Activated T-helper 17 cell treated with anti-CD3 and anti-CD28 coated beads, Interleukin-2, amount 50 U/mL, for 72 hours (primary cell): Measurements from ENCODE around the gene GRK1. TPM values are rescaled to one million over a fixed set of nuclear protein-coding genes. Genes with fewer than 3 reads are reported as not detected.

Experiments
- ATAC-seq: fragments of 150-1000 bp; cut with Tn5 transposase; replicated peaks from 2 replicates; pipeline ENCODE4 v1.10.0; 2021; ENCODE audit warnings: mild to moderate bottlenecking, moderate library complexity
- H3K27ac Mint-ChIP-seq: one replicate; pipeline ENCODE4 v1.8.0; 2022; ENCODE audit warnings: mixed read lengths
- H3K27me3 Mint-ChIP-seq: one replicate; pipeline ENCODE4 v1.8.0; 2022; ENCODE audit warnings: mixed read lengths
- H3K36me3 Mint-ChIP-seq: one replicate; pipeline ENCODE4 v1.8.0; 2022; ENCODE audit warnings: low read depth, mild to moderate bottlenecking, mixed read lengths
- H3K4me1 Mint-ChIP-seq: one replicate; pipeline ENCODE4 v1.8.0; 2022; ENCODE audit warnings: mixed read lengths
- H3K4me3 Mint-ChIP-seq: one replicate; pipeline ENCODE4 v1.8.0; 2022; ENCODE audit warnings: mild to moderate bottlenecking, mixed read lengths
- H3K9me3 Mint-ChIP-seq: one replicate; pipeline ENCODE4 v1.8.0; 2022; ENCODE audit warnings: mixed read lengths
- total RNA-seq, 2 donors: library from RNA; stranded (reverse); gene quantifications; one replicate each; pipeline ENCODE4 v1.2.3, GENCODE V29; 2022

The GRK1 gene
- total RNA-seq, 2 donors from 2014 or later = 0.09 to 0.64 TPM

DNA sequence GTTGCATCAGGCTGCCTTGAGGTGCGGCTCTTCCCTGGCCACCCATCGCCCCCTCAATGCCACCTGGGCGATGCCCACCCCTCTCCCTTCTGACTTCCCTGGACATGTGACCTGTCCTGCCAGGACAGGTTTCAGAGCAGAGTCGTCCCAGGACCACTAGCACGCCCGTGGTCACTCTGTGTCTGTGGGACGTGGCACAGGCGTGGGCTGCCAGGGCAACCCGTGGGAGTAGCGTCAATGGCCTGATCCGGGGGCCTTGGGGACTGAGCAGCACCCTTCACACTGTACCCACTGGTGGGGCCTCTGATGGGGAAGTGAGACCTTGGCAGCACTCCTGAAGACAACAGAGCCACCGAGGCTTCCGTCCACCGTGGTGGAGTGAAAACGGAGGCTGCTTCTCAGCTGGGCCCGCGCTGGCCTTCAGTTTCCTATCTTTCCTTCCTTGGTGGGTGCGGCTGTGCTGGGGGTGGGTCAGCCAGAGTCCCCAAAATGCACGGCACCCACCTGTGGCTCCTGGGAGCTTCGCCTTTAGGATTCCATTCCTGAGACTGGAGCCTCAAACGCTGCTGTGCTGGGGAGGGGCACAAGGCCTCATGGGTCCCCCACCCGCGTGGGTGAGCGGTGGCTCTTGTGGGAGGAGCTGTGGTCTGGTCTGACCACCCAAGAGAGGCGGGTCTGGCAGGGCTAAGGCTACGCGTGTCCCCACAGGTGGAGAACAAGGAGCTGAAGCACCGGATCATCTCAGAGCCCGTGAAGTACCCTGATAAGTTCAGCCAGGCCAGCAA is 65.3 kb downstream of the GRK1 start:
- no peaks in the 10 kb centered on the region for H3K27me3 Mint-ChIP-seq
- H3K36me3 Mint-ChIP-seq = no peaks in the 10 kb centered on the region
- H3K4me3 Mint-ChIP-seq = no peak overlapping the region
- no peaks in the 10 kb centered on the region for H3K9me3 Mint-ChIP-seq
- no peaks in the 10 kb centered on the region for H3K4me1 Mint-ChIP-seq
- H3K27ac Mint-ChIP-seq = no peak overlapping the region
- ATAC-seq = no peak

GRCh38 chr13:113732961-113733950 is 66.2 kb downstream of the GRK1 start:
- H3K4me1 Mint-ChIP-seq = no peaks in the 10 kb centered on the region
- H3K4me3 Mint-ChIP-seq = no peak overlapping the region
- ATAC-seq = no peak
- no peaks in the 10 kb centered on the region for H3K9me3 Mint-ChIP-seq
- H3K27ac Mint-ChIP-seq = no peak overlapping the region
- no peaks in the 10 kb centered on the region for H3K27me3 Mint-ChIP-seq
- H3K36me3 Mint-ChIP-seq = no peaks in the 10 kb centered on the region

DNA sequence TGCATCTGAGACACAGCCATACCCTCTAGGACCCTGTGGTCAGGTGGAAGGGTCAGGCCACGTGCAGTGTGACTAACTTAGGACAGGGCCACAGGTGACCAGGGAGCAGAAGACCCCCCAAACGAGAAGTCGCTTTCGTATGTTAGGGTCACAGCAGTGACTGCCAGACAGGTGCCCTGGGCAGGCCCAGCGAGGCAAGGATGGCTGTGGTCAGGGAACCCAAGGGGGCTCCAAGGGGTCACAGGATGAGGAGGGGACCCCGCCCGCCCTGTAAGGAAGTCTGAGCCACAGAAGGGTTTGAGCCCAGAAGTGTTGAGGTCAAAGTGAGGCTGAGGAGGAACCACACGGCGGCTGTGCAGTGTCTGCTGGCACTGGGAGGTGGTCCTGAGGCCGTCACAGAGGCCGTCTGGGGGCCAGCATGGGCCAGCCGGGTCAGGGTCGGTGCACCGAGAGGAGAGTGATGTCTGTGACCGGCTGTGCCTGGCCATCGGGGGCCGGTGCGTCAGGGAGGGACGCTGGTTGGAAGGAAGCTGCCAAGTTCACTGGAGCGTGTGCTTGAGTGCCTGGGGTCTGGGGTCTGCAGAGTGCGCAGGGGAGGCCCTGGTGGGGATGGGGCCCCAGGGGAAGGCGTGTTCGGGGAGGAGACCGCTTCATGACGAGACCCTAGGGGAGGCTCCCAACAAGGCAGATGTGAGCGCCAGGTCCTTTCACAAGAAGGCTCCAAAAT is 67.2 kb downstream of the GRK1 start:
- Mint-ChIP-seq H3K4me3 (no peak overlapping the region), H3K4me1 (no peaks in the 10 kb centered on the region), H3K9me3 (no peaks in the 10 kb centered on the region), H3K27me3 (no peaks in the 10 kb centered on the region), H3K27ac (no peak overlapping the region), H3K36me3 (no peaks in the 10 kb centered on the region)
- ATAC-seq = no peak

GRCh38 chr13:113734826-113735125 is 67.8 kb downstream of the GRK1 start:
- no peaks in the 10 kb centered on the region for H3K36me3 Mint-ChIP-seq
- H3K27me3 Mint-ChIP-seq = no peaks in the 10 kb centered on the region
- H3K9me3 Mint-ChIP-seq = no peaks in the 10 kb centered on the region
- no peaks in the 10 kb centered on the region for H3K4me1 Mint-ChIP-seq
- ATAC-seq = no peak
- H3K4me3 Mint-ChIP-seq = no peak overlapping the region
- no peak overlapping the region for H3K27ac Mint-ChIP-seq

- no peaks in the 10 kb centered on the region for H3K9me3 Mint-ChIP-seq
- no peaks in the 10 kb centered on the region for H3K27me3 Mint-ChIP-seq
- ATAC-seq = no peak
- H3K27ac Mint-ChIP-seq = no peak overlapping the region
- no peaks in the 10 kb centered on the region for H3K4me1 Mint-ChIP-seq
- H3K4me3 Mint-ChIP-seq = no peak overlapping the region
- no peaks in the 10 kb centered on the region for H3K36me3 Mint-ChIP-seq
Measured at GRCh38 chr13:113735194-113735593, 68.2 kb downstream of the GRK1 start.

DNA sequence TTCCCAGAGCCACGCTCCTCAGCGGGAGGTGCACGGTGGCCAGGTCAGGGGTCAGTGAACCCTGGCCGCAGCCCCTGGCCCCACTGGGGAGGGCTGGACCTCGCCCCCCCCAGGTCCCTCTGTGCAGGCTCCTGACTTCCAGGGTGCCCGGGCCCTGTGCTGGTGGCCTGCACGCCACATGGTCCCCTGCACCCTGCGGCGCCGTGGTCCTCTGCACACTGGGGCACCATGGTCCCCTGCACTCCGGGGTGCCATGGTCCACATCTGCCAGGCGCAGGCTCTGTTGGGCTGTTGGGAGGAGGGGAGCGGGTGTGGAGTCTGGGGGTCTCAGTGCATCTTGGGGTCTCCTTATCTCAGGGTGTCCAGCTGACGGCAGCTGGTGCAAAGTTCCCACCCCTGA is 68.7 kb downstream of the GRK1 start:
- Mint-ChIP-seq H3K36me3 (no peaks in the 10 kb centered on the region), H3K27me3 (peaks cover 3% of the 10 kb centered on the region), H3K4me1 (no peaks in the 10 kb centered on the region), H3K4me3 (no peak overlapping the region), H3K27ac (no peak overlapping the region), H3K9me3 (no peaks in the 10 kb centered on the region)
- no peak for ATAC-seq

- no peak overlapping the region for H3K27ac Mint-ChIP-seq
- ATAC-seq = no peak
- H3K4me3 Mint-ChIP-seq = no peak overlapping the region
- H3K36me3 Mint-ChIP-seq = no peaks in the 10 kb centered on the region
- H3K4me1 Mint-ChIP-seq = no peaks in the 10 kb centered on the region
- peaks cover 3% of the 10 kb centered on the region for H3K27me3 Mint-ChIP-seq
- no peaks in the 10 kb centered on the region for H3K9me3 Mint-ChIP-seq
Measured at GRCh38 chr13:113736258-113736731, 69.3 kb downstream of the GRK1 start.

DNA sequence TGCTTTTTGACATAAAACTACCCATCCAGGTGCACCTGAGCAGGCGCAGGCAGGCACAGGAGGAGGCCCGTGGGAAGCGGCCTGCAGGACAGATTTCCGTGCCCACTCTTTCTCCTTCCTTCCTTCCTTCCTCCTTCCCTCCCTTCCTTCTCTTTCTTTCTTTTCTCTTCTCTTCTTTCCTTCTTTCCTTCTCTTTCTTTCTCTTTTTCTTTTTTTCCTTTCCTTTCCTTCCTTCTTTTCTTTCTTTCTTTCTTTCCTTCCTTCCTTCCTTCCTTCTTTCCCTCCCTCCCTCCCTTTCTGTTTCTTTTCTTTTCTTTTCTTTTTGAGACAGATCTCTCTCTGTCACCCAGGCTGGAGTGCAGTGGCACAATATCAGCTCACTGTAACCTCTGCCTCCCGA is 70.8 kb downstream of the GRK1 start:
- Mint-ChIP-seq H3K4me3 (no peak overlapping the region), H3K27me3 (peaks cover 3% of the 10 kb centered on the region), H3K36me3 (no peaks in the 10 kb centered on the region), H3K27ac (no peak overlapping the region), H3K4me1 (no peaks in the 10 kb centered on the region), H3K9me3 (no peaks in the 10 kb centered on the region)
- ATAC-seq = no peak

DNA sequence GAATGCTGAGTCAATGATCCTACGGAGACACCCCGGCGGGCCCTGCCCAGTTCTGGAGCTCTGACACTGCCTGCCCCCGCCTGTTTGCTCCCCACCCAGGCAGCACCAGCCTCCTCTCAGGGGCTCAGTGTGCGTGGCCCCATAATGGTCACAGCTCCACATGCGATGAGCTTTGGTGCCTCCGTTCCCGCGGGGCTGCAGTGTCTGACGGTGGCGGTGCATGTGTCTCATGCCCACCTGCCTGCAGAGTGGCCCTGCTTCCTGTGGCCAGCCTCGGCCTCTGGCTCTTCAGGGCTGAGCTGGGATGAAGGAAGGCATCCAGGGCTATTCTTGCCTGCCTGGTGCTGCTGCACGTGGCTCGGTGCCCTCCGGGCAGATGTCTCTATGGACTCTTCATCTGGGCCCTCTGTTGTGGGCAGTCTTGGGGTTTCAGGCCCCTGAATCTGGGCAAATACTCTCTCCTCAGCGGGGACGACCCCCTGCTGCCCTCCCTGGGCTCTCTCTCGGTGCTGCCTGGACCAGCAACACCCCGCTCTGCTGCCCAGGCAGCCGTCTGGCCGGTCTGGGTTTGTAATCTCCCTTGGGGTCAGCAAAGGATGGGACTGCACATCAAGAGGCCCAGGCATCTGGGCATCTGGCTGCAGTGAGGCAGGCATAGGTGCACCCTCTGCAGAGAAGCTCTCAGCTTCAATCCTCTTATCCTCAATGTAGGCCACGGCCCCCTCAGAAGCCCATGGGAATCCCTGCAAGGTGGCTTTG is 72.7 kb downstream of the GRK1 start:
- no peaks in the 10 kb centered on the region for H3K36me3 Mint-ChIP-seq
- H3K27ac Mint-ChIP-seq = no peak overlapping the region
- H3K4me1 Mint-ChIP-seq = no peaks in the 10 kb centered on the region
- no peaks in the 10 kb centered on the region for H3K9me3 Mint-ChIP-seq
- no peak overlapping the region for H3K4me3 Mint-ChIP-seq
- no peak for ATAC-seq
- H3K27me3 Mint-ChIP-seq = peaks cover 3% of the 10 kb centered on the region

DNA sequence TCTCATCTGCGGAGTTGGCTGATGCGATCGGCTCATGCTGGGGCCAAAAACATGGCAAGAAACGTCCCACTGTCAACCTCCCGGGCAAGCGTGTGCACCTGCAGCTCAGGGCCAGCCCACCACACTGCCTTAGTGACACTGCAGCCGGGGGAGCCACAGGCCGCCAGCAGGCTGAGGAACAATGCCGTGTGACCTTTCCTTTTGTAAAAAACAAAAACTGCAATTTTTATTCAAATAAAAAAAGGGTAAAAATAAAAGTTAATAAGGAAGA is 73.2 kb downstream of the GRK1 start:
- H3K36me3 Mint-ChIP-seq = no peaks in the 10 kb centered on the region
- no peak for ATAC-seq
- H3K9me3 Mint-ChIP-seq = no peaks in the 10 kb centered on the region

GRCh38 chr13:113740661-113741060 is 73.6 kb downstream of the GRK1 start:
- Mint-ChIP-seq H3K4me3 (peak overlapping the region; percentile 47), H3K9me3 (no peaks in the 10 kb centered on the region), H3K36me3 (no peaks in the 10 kb centered on the region), H3K27me3 (peaks cover 6% of the 10 kb centered on the region), H3K4me1 (no peaks in the 10 kb centered on the region), H3K27ac (no peak overlapping the region)
- no peak for ATAC-seq

More for the DNA sequence above, 73.2 kb downstream of the GRK1 start:
- H3K4me1 Mint-ChIP-seq = no peaks in the 10 kb centered on the region
- no peak overlapping the region for H3K27ac Mint-ChIP-seq
- H3K27me3 Mint-ChIP-seq = peaks cover 6% of the 10 kb centered on the region
- H3K4me3 Mint-ChIP-seq = no peak overlapping the region

GRCh38 chr13:113741191-113741668 is 74.2 kb downstream of the GRK1 start:
- H3K27ac Mint-ChIP-seq = no peak overlapping the region
- peak; percentile 56 for ATAC-seq
- H3K9me3 Mint-ChIP-seq = no peaks in the 10 kb centered on the region
- H3K36me3 Mint-ChIP-seq = no peaks in the 10 kb centered on the region
- H3K27me3 Mint-ChIP-seq = peaks cover 6% of the 10 kb centered on the region
- H3K4me3 Mint-ChIP-seq = peak overlapping the region; percentile 47
- H3K4me1 Mint-ChIP-seq = no peaks in the 10 kb centered on the region

DNA sequence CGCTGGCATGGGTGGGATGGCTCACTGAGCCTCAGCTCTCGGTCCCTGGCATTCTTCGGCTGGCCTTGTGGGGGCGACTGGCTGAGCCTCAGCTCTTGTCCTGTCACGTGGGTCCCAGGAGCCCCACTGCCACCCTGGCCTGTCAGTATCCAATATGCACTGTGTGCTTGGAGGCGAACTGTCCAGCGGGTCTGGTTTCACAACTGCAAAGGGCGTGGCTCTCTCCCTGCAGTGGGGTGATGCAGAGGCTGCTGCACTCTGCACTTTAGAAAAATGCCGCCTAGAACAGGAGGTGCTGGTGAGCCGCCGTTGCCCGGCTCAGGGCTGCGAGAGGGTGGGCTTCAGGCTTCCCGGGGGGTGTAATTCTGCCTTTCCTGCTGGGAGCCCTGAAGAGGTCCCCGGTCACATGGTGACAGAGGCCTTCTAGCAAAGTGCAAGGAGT is 75.0 kb downstream of the GRK1 start:
- Mint-ChIP-seq H3K4me1 (no peaks in the 10 kb centered on the region), H3K9me3 (no peaks in the 10 kb centered on the region), H3K36me3 (no peaks in the 10 kb centered on the region), H3K27ac (no peak overlapping the region), H3K4me3 (peak overlapping the region; percentile 47), H3K27me3 (peaks cover 6% of the 10 kb centered on the region)
- ATAC-seq = peak; percentile 43
